Gastroesophageal sphincter (tissue), 3 donors: Measurements from ENCODE around the gene GLT1D1.

Experiments used
- EP300 ChIP-seq: sonication (generic); formaldehyde crosslinking; IDR thresholded peaks from one replicate; pipeline ENCODE4 v1.6.1; 2017; ENCODE audit warnings: antibody characterized with exemption, mild to moderate bottlenecking
- POLR2A ChIP-seq, 2 donors: fragments of 450-650 bp; IDR thresholded peaks; one replicate each; pipeline ENCODE4 v1.6.1; 2017; ENCODE audit warnings: antibody characterized with exemption in 2 of 2, mild to moderate bottlenecking in 2 of 2, moderate library complexity in 1 of 2
- POLR2AphosphoS5 ChIP-seq: sonication (generic); formaldehyde crosslinking; IDR thresholded peaks from one replicate; pipeline ENCODE4 v1.6.1; 2017; ENCODE audit warnings: antibody characterized with exemption
- TF ChIP-seq, protein P1 (sequence below), 4 experiments: fragments of 200-600 bp in 2 of 4; fragments of 450-650 bp in 2 of 4; sonication (generic) in 1 of 4; IDR thresholded peaks; one replicate each; pipeline ENCODE4 v1.5.1; 2017 to 2019; ENCODE audit warnings: antibody characterized with exemption in 4 of 4, mild to moderate bottlenecking in 2 of 4, moderate library complexity in 2 of 4

DNA sequence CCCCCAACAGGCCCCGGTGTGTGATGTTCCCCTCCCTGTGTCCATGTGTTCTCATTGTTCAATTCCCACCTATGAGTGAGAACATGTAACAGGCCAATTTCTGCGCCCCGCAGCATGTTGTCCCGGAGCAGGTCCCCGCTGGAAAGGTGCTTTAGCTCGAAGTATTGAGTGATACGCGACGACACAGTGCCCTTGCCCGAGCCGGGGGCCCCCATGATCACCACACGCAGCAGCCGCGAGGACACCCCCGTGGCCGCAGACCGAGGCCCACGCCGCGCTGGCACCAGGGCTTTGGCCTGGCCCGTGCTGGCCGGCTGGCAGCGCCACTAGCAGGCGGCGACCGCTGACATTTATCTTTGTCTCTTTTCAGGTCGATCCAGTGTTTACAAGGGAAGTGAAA lies 91.7 kb downstream of the GLT1D1 start:
- TF ChIP-seq POLR2AphosphoS5 (no peak), POLR2A (IDR thresholded peaks at IDR 0.05) (no peak), EP300 (no peak)
- TF ChIP-seq, protein P1, sequence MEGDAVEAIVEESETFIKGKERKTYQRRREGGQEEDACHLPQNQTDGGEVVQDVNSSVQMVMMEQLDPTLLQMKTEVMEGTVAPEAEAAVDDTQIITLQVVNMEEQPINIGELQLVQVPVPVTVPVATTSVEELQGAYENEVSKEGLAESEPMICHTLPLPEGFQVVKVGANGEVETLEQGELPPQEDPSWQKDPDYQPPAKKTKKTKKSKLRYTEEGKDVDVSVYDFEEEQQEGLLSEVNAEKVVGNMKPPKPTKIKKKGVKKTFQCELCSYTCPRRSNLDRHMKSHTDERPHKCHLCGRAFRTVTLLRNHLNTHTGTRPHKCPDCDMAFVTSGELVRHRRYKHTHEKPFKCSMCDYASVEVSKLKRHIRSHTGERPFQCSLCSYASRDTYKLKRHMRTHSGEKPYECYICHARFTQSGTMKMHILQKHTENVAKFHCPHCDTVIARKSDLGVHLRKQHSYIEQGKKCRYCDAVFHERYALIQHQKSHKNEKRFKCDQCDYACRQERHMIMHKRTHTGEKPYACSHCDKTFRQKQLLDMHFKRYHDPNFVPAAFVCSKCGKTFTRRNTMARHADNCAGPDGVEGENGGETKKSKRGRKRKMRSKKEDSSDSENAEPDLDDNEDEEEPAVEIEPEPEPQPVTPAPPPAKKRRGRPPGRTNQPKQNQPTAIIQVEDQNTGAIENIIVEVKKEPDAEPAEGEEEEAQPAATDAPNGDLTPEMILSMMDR (IDR thresholded peaks at IDR 0.05) = no peak
